Parathyroid adenoma (tissue), 2 donors: Measurements from ENCODE around the gene ETHE1.
A peak's percentile ranks its signal among the peaks of the same experiment; 100 is the strongest.
"Not testable (repeated sequence)": the region's sequence is repeated elsewhere in the genome, so short reads cannot be mapped to it uniquely, and the experiment has no call there.

ENCODE experiments used
- H2AFZ ChIP-seq: fragments of 300-600 bp; sonication (generic); one replicate; pipeline ENCODE4 v1.7.0; 2017; ENCODE audit warnings: antibody characterized with exemption, mild to moderate bottlenecking
- H3K27ac ChIP-seq: fragments of 300-600 bp; sonication (generic); one replicate; pipeline ENCODE4 v1.7.0; 2017
- H3K27me3 ChIP-seq: fragments of 300-600 bp; sonication (generic); one replicate; pipeline ENCODE4 v1.7.0; 2017; ENCODE audit warnings: low read length; ENCODE audit not compliant: control insufficient read depth, insufficient read depth
- H3K36me3 ChIP-seq: fragments of 300-600 bp; sonication (generic); one replicate; pipeline ENCODE4 v1.7.0; 2017; ENCODE audit warnings: low read length; ENCODE audit not compliant: control insufficient read depth, insufficient read depth
- H3K4me1 ChIP-seq: fragments of 300-600 bp; sonication (generic); one replicate; pipeline ENCODE4 v1.7.0; 2017; ENCODE audit warnings: control low read depth
- H3K4me2 ChIP-seq: fragments of 300-600 bp; sonication (generic); one replicate; pipeline ENCODE4 v1.7.0; 2017; ENCODE audit warnings: low read length
- H3K4me3 ChIP-seq: fragments of 300-600 bp; sonication (generic); one replicate; pipeline ENCODE4 v1.7.0; 2017; ENCODE audit warnings: low read depth, low read length
- H3K79me2 ChIP-seq: fragments of 300-600 bp; sonication (generic); one replicate; pipeline ENCODE4 v1.7.0; 2017; ENCODE audit warnings: control low read depth
- H3K9ac ChIP-seq: fragments of 300-600 bp; sonication (generic); one replicate; pipeline ENCODE4 v1.7.0; 2017; ENCODE audit warnings: mild to moderate bottlenecking
- H3K9me3 ChIP-seq: fragments of 300-600 bp; sonication (generic); one replicate; pipeline ENCODE4 v1.7.0; 2017; ENCODE audit warnings: low read length; ENCODE audit not compliant: control insufficient read depth
- CTCF ChIP-seq: fragments of 300-600 bp; sonication (generic); IDR thresholded peaks from one replicate; pipeline ENCODE4 v1.7.0; 2017; ENCODE audit warnings: antibody characterized with exemption, mild to moderate bottlenecking
- donor health status: primary hyperparathyroidism.

Gene ETHE1

GRCh38 chr19:43532571-43532961 is 5.6 kb upstream of the ETHE1 start:
- Histone ChIP-seq H3K27ac (peak overlapping the region; percentile 92), H3K79me2 (no peaks in the 10 kb centered on the region), H3K4me1 (peaks cover 16% of the 10 kb centered on the region), H3K4me2 (peak overlapping the region; percentile 91), H3K36me3 (no peaks in the 10 kb centered on the region), H3K9ac (no peak overlapping the region), H2AFZ (peak overlapping the region; percentile 90), H3K4me3 (peak overlapping the region; percentile 60), H3K9me3 (no peaks in the 10 kb centered on the region), H3K27me3 (no peaks in the 10 kb centered on the region)
- TF ChIP-seq CTCF = no peak

- H3K27ac ChIP-seq = peak overlapping the region; percentile 34
- H3K79me2 ChIP-seq = no peaks in the 10 kb centered on the region
- H3K9me3 ChIP-seq = no peaks in the 10 kb centered on the region
- H3K4me2 ChIP-seq = no peak overlapping the region
- H3K4me1 ChIP-seq = peaks cover 13% of the 10 kb centered on the region
- peak overlapping the region; percentile 96 for H2AFZ ChIP-seq
- H3K9ac ChIP-seq = no peak overlapping the region
- no peaks in the 10 kb centered on the region for H3K36me3 ChIP-seq
- H3K4me3 ChIP-seq = no peak overlapping the region
- no peaks in the 10 kb centered on the region for H3K27me3 ChIP-seq
- no peak for TF ChIP-seq CTCF
These were observed 1.0 kb upstream of the ETHE1 start for GRCh38 chr19:43527860-43528622.

- Histone ChIP-seq H3K4me2 (peak overlapping the region; percentile 94), H3K9me3 (no peaks in the 10 kb centered on the region), H3K4me1 (peaks cover 5% of the 10 kb centered on the region), H3K79me2 (no peaks in the 10 kb centered on the region), H3K9ac (peak overlapping the region; percentile 68), H3K36me3 (no peaks in the 10 kb centered on the region), H3K27me3 (no peaks in the 10 kb centered on the region), H2AFZ (peak overlapping the region; percentile 96), H3K4me3 (peak overlapping the region; percentile 73), H3K27ac (peak overlapping the region; percentile 58)
- no peak for TF ChIP-seq CTCF
These were observed 897 bp downstream of the ETHE1 start for GRCh38 chr19:43525836-43526771.

GRCh38 chr19:43524922-43525835 is 1.8 kb downstream of the ETHE1 start:
- no peaks in the 10 kb centered on the region for H3K36me3 ChIP-seq
- no peaks in the 10 kb centered on the region for H3K27me3 ChIP-seq
- peak overlapping the region; percentile 73 for H3K4me3 ChIP-seq
- no peak overlapping the region for H3K9ac ChIP-seq
- TF ChIP-seq CTCF = no peak
- H3K79me2 ChIP-seq = no peaks in the 10 kb centered on the region
- H2AFZ ChIP-seq = peak overlapping the region; percentile 34
- H3K27ac ChIP-seq = peak overlapping the region; percentile 51
- peak overlapping the region; percentile 94 for H3K4me2 ChIP-seq
- H3K4me1 ChIP-seq = peaks cover 5% of the 10 kb centered on the region
- no peaks in the 10 kb centered on the region for H3K9me3 ChIP-seq

GRCh38 chr19:43523696-43524095 is 3.3 kb downstream of the ETHE1 start:
- H3K4me1 ChIP-seq, H3K4me3 ChIP-seq, H3K27ac ChIP-seq: not testable (repeated sequence)

More at GRCh38 chr19:43523696-43524095, 3.3 kb downstream of the ETHE1 start:
- H3K4me2 ChIP-seq, H3K36me3 ChIP-seq, H3K9me3 ChIP-seq, H3K79me2 ChIP-seq, H3K9ac ChIP-seq, H2AFZ ChIP-seq, H3K27me3 ChIP-seq: not testable (repeated sequence)
